ENCODE data around the gene ABCB6. TPM values are rescaled to one million over a fixed set of nuclear protein-coding genes. Genes with fewer than 3 reads are reported as not detected.
A peak's percentile ranks its signal among the peaks of the same experiment; 100 is the strongest.
"Not testable (repeated sequence)": the region's sequence is repeated elsewhere in the genome, so short reads cannot be mapped to it uniquely, and the experiment has no call there.

ABCB6 gene
- total RNA-seq, 1 experiment from 2014 or later: 68.6 TPM

DNA sequence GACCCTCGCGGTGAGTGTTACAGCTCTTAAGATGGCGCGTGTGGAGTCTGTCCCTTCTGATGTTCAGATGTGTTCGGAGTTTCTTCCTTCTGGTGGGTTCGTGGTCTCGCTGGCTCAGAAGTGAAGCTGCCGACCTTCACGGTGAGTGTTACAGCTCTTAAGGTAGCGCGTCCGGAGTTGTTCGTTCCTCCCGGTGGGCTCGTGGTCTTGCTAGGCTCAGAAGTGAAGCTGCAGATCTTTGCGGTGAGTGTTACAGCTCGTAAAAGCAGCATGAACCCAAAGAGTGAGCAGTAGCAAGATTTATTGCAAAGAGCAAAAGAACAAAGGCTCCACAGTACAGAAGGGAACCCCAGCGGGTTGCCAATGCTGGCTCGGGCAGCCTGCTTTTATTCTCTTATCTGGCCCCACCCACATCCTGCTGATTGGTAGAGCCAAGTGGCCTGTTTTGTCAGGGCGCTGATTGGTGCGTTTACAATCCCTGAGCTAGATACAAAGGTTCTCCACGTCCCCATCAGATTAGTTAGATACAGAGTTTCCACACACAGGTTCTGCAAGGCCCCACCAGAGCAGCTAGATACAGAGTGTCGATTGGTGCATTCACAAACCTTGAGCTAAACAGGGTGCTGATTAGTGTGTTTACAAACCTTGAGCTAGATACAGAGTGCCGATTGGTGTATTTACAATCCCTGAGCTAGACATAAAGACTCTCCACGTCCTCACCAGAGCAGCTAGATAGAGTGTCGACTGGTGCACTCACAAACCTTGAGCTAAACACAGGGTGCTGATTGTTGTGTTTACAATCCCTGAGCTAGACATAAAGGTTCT is 18.0 kb downstream of the ABCB6 start:
- POLR2A ChIA-PET; H3K27ac Mint-ChIP-seq (ENCODE audit: unreplicated experiment); intact Hi-C loops (cut with micrococcal nuclease; ENCODE audit: unreplicated experiment): not testable (repeated sequence)

DNA sequence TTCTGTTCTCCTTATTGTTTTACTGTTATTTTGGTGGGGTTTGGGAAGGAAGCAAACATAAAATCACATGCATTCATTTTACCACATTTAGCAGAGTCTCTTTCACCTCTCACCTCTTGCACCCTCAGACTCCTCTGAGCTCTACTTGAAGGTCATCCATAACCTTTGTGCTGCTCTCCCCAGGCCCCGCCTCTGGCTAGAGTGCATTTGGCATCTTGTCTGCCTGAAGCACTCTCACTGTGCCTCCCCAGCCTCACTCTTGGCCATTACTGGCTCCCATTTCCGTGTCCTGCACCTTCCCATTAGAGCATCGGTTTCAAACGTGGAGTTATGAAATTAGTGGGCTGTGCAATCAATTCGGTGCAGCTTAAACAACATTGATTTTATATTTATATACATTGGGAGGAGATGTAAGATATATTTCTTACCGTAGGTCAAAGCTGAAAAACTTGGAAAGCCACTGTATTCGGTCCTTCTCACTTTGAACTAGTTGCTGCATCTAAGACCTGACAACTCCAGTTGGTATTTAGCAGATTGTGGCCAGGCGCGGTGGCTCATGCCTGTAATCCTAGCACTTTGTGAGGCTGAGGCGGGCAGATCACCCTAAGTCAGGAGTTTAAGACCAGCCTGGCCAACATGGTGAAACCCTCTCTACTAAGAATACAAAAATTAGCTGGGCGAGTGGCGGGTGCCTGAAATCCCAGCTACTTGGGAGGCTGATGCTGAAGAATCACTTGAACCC is 19.1 kb downstream of the ABCB6 start:
- ChIA-PET CTCF (no interaction called here), POLR2A (no interaction called here)
- no peaks in the 10 kb centered on the region for H3K4me1 Mint-ChIP-seq (ENCODE audit: low read depth, unreplicated experiment)
- DNase-seq: no peak
- H3K4me3 Mint-ChIP-seq (ENCODE audit: unreplicated experiment): no peak overlapping the region
- no peaks in the 10 kb centered on the region for H3K27me3 ChIP-seq (replicated peaks; ENCODE audit: control insufficient read depth, insufficient read depth, low read length)
- no TSS peak for BruUV-seq (replicated peaks)
- no peaks in the 10 kb centered on the region for H3K9me3 Mint-ChIP-seq (ENCODE audit: unreplicated experiment)
- TF ChIP-seq, protein P1, sequence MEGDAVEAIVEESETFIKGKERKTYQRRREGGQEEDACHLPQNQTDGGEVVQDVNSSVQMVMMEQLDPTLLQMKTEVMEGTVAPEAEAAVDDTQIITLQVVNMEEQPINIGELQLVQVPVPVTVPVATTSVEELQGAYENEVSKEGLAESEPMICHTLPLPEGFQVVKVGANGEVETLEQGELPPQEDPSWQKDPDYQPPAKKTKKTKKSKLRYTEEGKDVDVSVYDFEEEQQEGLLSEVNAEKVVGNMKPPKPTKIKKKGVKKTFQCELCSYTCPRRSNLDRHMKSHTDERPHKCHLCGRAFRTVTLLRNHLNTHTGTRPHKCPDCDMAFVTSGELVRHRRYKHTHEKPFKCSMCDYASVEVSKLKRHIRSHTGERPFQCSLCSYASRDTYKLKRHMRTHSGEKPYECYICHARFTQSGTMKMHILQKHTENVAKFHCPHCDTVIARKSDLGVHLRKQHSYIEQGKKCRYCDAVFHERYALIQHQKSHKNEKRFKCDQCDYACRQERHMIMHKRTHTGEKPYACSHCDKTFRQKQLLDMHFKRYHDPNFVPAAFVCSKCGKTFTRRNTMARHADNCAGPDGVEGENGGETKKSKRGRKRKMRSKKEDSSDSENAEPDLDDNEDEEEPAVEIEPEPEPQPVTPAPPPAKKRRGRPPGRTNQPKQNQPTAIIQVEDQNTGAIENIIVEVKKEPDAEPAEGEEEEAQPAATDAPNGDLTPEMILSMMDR (IDR thresholded peaks at IDR 0.05; ENCODE audit: insufficient read depth in 1 of 2, low read depth in 1 of 2, low read length in 1 of 2, severe bottlenecking in 1 of 2, unreplicated experiment in 1 of 2): no peak
- no peaks in the 10 kb centered on the region for H3K9me3 ChIP-seq
- H3K36me3 Mint-ChIP-seq (ENCODE audit: insufficient read depth, unreplicated experiment): peaks cover 5% of the 10 kb centered on the region
- intact Hi-C loops (cut with micrococcal nuclease; ENCODE audit: unreplicated experiment): no loop called here
- no peaks in the 10 kb centered on the region for H3K36me3 ChIP-seq (ENCODE audit: control insufficient read depth, insufficient read depth, low read length)
- H3K4me1 ChIP-seq: no peaks in the 10 kb centered on the region
- no peaks in the 10 kb centered on the region for H3K27me3 Mint-ChIP-seq (ENCODE audit: insufficient read depth, unreplicated experiment)
- no peak overlapping the region for H3K27ac Mint-ChIP-seq (ENCODE audit: unreplicated experiment)
- H3K4me3 ChIP-seq (ENCODE audit: low read depth, low read length): no peak overlapping the region

More for the DNA sequence above, 18.0 kb downstream of the ABCB6 start:
- H3K36me3 Mint-ChIP-seq (ENCODE audit: insufficient read depth, unreplicated experiment); H3K27me3 Mint-ChIP-seq (ENCODE audit: insufficient read depth, unreplicated experiment); H3K27me3 ChIP-seq (replicated peaks; ENCODE audit: control insufficient read depth, insufficient read depth, low read length); H3K4me1 ChIP-seq; H3K4me3 Mint-ChIP-seq (ENCODE audit: unreplicated experiment); DNase-seq; H3K4me1 Mint-ChIP-seq (ENCODE audit: low read depth, unreplicated experiment); H3K9me3 Mint-ChIP-seq (ENCODE audit: unreplicated experiment); H3K4me3 ChIP-seq (ENCODE audit: low read depth, low read length); H3K9me3 ChIP-seq; H3K36me3 ChIP-seq (ENCODE audit: control insufficient read depth, insufficient read depth, low read length): not testable (repeated sequence)
- TSS peak; percentile 57 for BruUV-seq (replicated peaks)
- CTCF ChIA-PET: interaction anchor here (1.1 kb wide), 1 partner anchor 30 kb away, joined by 4 read pairs; no protein-coding TSS in a partner anchor

DNA sequence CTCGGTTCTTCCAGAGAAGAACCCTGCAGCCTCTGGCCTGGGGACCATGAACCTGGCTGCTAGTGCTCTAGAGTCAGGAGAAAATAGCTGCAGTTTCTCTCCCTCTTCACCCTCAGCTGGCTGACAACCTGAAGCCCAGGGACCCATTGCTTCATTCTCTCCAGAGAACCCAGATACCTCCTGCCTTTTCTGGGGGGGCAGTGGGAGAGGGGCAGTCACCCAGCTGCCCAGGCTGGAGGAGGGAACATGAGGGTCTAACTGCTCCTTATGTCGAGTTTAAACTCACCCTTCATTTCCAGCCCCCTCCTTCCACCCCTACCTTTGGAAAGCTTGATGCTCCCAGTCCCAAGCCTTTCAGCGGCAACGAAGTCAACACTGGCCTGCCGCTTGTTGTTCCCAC is 19.8 kb downstream of the ABCB6 start:
- Histone ChIP-seq H3K9me3 (no peaks in the 10 kb centered on the region), H3K4me1 (no peaks in the 10 kb centered on the region), H3K4me3 (ENCODE audit: low read depth, low read length) (no peak overlapping the region), H3K36me3 (ENCODE audit: control insufficient read depth, insufficient read depth, low read length) (no peaks in the 10 kb centered on the region), H3K27me3 (replicated peaks; ENCODE audit: control insufficient read depth, insufficient read depth, low read length) (no peaks in the 10 kb centered on the region)
- Mint-ChIP-seq H3K27me3 (ENCODE audit: insufficient read depth, unreplicated experiment) (no peaks in the 10 kb centered on the region), H3K4me3 (ENCODE audit: unreplicated experiment) (no peak overlapping the region), H3K27ac (ENCODE audit: unreplicated experiment) (no peak overlapping the region), H3K9me3 (ENCODE audit: unreplicated experiment) (no peaks in the 10 kb centered on the region), H3K4me1 (ENCODE audit: low read depth, unreplicated experiment) (no peaks in the 10 kb centered on the region), H3K36me3 (ENCODE audit: insufficient read depth, unreplicated experiment) (no peaks in the 10 kb centered on the region)
- ChIA-PET POLR2A (no interaction called here), CTCF (no interaction called here)
- DNase-seq: no peak
- TF ChIP-seq, protein P1 (IDR thresholded peaks at IDR 0.05; ENCODE audit: insufficient read depth in 1 of 2, low read depth in 1 of 2, low read length in 1 of 2, severe bottlenecking in 1 of 2, unreplicated experiment in 1 of 2): no peak
- no TSS peak for BruUV-seq (replicated peaks)
- intact Hi-C loops (cut with micrococcal nuclease; ENCODE audit: unreplicated experiment): no loop called here

Data from Caco-2 (cell line).